ENCODE results near the gene ATP10D. TPM values are rescaled to one million over a fixed set of nuclear protein-coding genes. Genes with fewer than 3 reads are reported as not detected.

The ATP10D gene
- total and polyA plus RNA-seq, 9 of the 15 experiments (the other 6 are each of a cell fraction or from before 2014, with no cell fraction given) = 0.10 to 0.36 (median 0.19) TPM; not detected in 1

DNA sequence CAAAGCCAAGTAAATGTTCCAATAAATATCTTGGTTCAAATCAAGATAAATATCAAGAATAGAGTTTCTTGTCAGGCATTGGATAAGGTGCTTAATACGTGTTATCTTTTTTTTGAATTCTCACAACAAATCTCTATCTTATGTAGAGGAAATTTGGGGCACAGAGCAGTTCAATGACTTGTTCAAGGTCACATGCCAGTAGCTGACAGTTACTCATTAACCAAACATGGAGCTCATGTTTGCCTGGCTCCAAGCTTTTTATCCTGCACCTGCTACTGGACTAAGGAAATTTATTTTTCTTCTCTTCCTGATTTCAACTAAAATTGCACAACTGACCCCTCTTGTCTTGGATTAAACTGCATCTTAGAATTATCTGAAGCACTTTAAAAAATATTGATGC is 76.3 kb downstream of the ATP10D start:
- TF ChIP-seq ZNF197 (CRISPR knock-in tag; IDR thresholded peaks at IDR 0.05; ENCODE audit: low read depth) = no peak
- no peak for TF ChIP-seq SP1 (CRISPR knock-in tag; IDR thresholded peaks at IDR 0.05)
- no peak for ATAC-seq
- in situ Hi-C loops (cut with MboI) = no loop called here

DNA sequence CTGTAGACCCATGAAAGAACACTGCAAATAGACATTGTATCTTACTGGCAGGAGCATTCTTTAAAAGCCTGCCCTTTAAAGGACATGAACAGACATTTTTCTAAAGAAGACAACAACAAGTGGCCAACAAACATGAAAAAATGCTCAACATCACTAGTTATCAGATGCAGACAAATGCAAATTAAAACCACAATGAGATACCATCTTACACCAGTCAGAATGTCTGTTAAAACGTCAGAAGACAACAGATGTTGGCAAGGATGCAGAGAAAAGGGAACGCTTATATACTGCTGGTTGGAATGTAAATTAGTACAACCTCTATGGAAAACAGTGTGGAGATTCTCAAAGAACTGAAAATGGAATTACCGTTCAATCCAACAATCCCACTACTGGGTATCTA is 77.2 kb downstream of the ATP10D start:
- BruUV-seq (replicated peaks) = no TSS peak
- no peak overlapping the region for H3K4me2 ChIP-seq (ENCODE audit: insufficient read depth, low read length)
- POLR2A ChIA-PET = no interaction called here
- DNase-seq (ENCODE audit: extremely low read depth in 1 of 4, low spot score in 3 of 4) (no peak), FAIRE-seq (no peak), ATAC-seq (no peak)
- peaks cover 7 to 15% of the 10 kb centered on the region in 2 experiments; a peak in 4 of 5 replicates for H3K4me1 ChIP-seq (replicated peaks in 1 of 2; ENCODE audit: control insufficient read depth in 2 of 2, insufficient read depth in 2 of 2, low read length in 2 of 2)
- peaks cover 3 to 6% of the 10 kb centered on the region in 2 experiments; a peak in 4 of 5 replicates for H3K27me3 ChIP-seq (ENCODE audit: control insufficient read depth in 2 of 2, insufficient read depth in 2 of 2, low read length in 2 of 2)
- no peaks in the 10 kb centered on the region for H3K9me3 ChIP-seq (replicated peaks; ENCODE audit: control insufficient read depth, insufficient read depth, low read depth, low read length)
- TF ChIP-seq, protein P1, sequence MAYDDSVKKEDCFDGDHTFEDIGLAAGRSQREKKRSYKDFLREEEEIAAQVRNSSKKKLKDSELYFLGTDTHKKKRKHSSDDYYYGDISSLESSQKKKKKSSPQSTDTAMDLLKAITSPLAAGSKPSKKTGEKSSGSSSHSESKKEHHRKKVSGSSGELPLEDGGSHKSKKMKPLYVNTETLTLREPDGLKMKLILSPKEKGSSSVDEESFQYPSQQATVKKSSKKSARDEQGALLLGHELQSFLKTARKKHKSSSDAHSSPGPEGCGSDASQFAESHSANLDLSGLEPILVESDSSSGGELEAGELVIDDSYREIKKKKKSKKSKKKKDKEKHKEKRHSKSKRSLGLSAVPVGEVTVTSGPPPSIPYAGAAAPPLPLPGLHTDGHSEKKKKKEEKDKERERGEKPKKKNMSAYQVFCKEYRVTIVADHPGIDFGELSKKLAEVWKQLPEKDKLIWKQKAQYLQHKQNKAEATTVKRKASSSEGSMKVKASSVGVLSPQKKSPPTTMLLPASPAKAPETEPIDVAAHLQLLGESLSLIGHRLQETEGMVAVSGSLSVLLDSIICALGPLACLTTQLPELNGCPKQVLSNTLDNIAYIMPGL (CRISPR knock-in tag; IDR thresholded peaks at IDR 0.05) = no peak
- TF ChIP-seq KLF6 (CRISPR knock-in tag; IDR thresholded peaks at IDR 0.05; ENCODE audit: borderline replicate concordance) = no peak
- H3K9ac ChIP-seq (ENCODE audit: insufficient read depth in 1 of 2, low read depth in 2 of 2, low read length in 2 of 2) = no peak overlapping the region
- in situ Hi-C loops (cut with MboI) = no loop called here
- WGBS (ENCODE audit: insufficient coverage, low coverage, missing lambda C conversion rate) = 2% methylated on average over 3 of the region's 3 CpGs
- intact Hi-C loops (cut with micrococcal nuclease) = loop anchor here (10.0 kb wide), 1 partner anchor 177 kb away; no protein-coding TSS in a partner anchor
- H3K27ac ChIP-seq (ENCODE audit: extremely low read depth, low read depth, low read length) = no peak overlapping the region
- CTCF ChIA-PET (ENCODE audit: low intra/inter-chr PET ratio) = no interaction called here
- no peaks in the 10 kb centered on the region for H3K9me1 ChIP-seq (ENCODE audit: control insufficient read depth, insufficient read depth, low read length)
- H2AFZ ChIP-seq (ENCODE audit: low read depth, low read length) = no peak overlapping the region
- H3K36me3 ChIP-seq (ENCODE audit: control insufficient read depth, insufficient read depth, low read length) = no peaks in the 10 kb centered on the region
- no peaks in the 10 kb centered on the region for H4K20me1 ChIP-seq (replicated peaks; ENCODE audit: control insufficient read depth, insufficient read depth, low read length)
- no peaks in the 10 kb centered on the region for H3K79me2 ChIP-seq (ENCODE audit: control insufficient read depth, insufficient read depth, low read length)
- H3K4me3 ChIP-seq = no peak overlapping the region

More for the DNA sequence above, 76.3 kb downstream of the ATP10D start:
- peaks cover 3 to 6% of the 10 kb centered on the region in 2 experiments; a peak in 4 of 5 replicates for H3K27me3 ChIP-seq (ENCODE audit: control insufficient read depth in 2 of 2, insufficient read depth in 2 of 2, low read length in 2 of 2)
- no peak overlapping the region for H3K4me2 ChIP-seq (ENCODE audit: insufficient read depth, low read length)
- H3K79me2 ChIP-seq (ENCODE audit: control insufficient read depth, insufficient read depth, low read length) = no peaks in the 10 kb centered on the region
- H2AFZ ChIP-seq (ENCODE audit: low read depth, low read length) = no peak overlapping the region
- FAIRE-seq (no peak), DNase-seq (ENCODE audit: extremely low read depth in 1 of 4, low spot score in 3 of 4) (no peak)
- no TSS peak for BruUV-seq (replicated peaks)
- intact Hi-C loops (cut with micrococcal nuclease) = loop anchor here (10.0 kb wide), 1 partner anchor 177 kb away; no protein-coding TSS in a partner anchor
- ChIA-PET CTCF (ENCODE audit: low intra/inter-chr PET ratio) (no interaction called here), POLR2A (interaction anchor here (0.7 kb wide), 1 partner anchor 8 kb away, joined by 3 read pairs; no protein-coding TSS in a partner anchor)
- no peak overlapping the region for H3K27ac ChIP-seq (ENCODE audit: extremely low read depth, low read depth, low read length)
- H3K36me3 ChIP-seq (ENCODE audit: control insufficient read depth, insufficient read depth, low read length) = no peaks in the 10 kb centered on the region
- no peak overlapping the region for H3K4me3 ChIP-seq
- H3K9me3 ChIP-seq (replicated peaks; ENCODE audit: control insufficient read depth, insufficient read depth, low read depth, low read length) = no peaks in the 10 kb centered on the region
- WGBS (ENCODE audit: insufficient coverage, low coverage, missing lambda C conversion rate) = 8% methylated on average over 1 of the region's 1 CpG
- H4K20me1 ChIP-seq (replicated peaks; ENCODE audit: control insufficient read depth, insufficient read depth, low read length) = no peaks in the 10 kb centered on the region
- peaks cover 7 to 9% of the 10 kb centered on the region in 2 experiments; a peak in 4 of 5 replicates for H3K4me1 ChIP-seq (replicated peaks in 1 of 2; ENCODE audit: control insufficient read depth in 2 of 2, insufficient read depth in 2 of 2, low read length in 2 of 2)
- H3K9me1 ChIP-seq (ENCODE audit: control insufficient read depth, insufficient read depth, low read length) = no peaks in the 10 kb centered on the region
- no peak overlapping the region for H3K9ac ChIP-seq (ENCODE audit: insufficient read depth in 1 of 2, low read depth in 2 of 2, low read length in 2 of 2)
